PC-3 (cell line): ENCODE measurements around the gene UQCR11.

Experiments used
- CTCF ChIP-seq: fragments of 300-600 bp; sonication (generic); conservative IDR thresholded peaks from 2 replicates; pipeline ENCODE4 v1.5.1; 2017; ENCODE audit warnings: antibody characterized with exemption, low read depth, mild to moderate bottlenecking, low read length
- EZH2 ChIP-seq: fragments of 300-600 bp; sonication (generic); IDR thresholded peaks from one replicate; pipeline ENCODE4 v1.6.1; 2017; ENCODE audit warnings: antibody characterized with exemption, mild to moderate bottlenecking, low read length; ENCODE audit not compliant: unreplicated experiment
- EZH2phosphoT487 ChIP-seq: fragments of 300-600 bp; sonication (generic); IDR thresholded peaks from 2 replicates; pipeline ENCODE4 v1.6.1; 2018; ENCODE audit warnings: mild to moderate bottlenecking, antibody characterized with exemption, low read length, borderline replicate concordance

- TF ChIP-seq CTCF (no peak), EZH2 (no peak), EZH2phosphoT487 (no peak)
Measured at GRCh38 chr19:1621574-1621973, 16.3 kb upstream of the UQCR11 start.
